Left lung (tissue), 10 donors: ENCODE results near the gene SLC9A9. TPM values are rescaled to one million over a fixed set of nuclear protein-coding genes. Genes with fewer than 3 reads are reported as not detected.
A peak's percentile ranks its signal among the peaks of the same experiment; 100 is the strongest.

Experiments
- ATAC-seq: fragments of 200-7000 bp; cut with Tn5 transposase; one replicate; pipeline ENCODE4 v1.9.1; 2020; ENCODE audit warnings: moderate library complexity
- DNase-seq, 4 donors: peaks; one replicate each; pipeline ENCODE4 v3.0.0-alpha.2; 2013 to 2020
- H3K27ac ChIP-seq, 2 donors: fragments of 200-600 bp; sonication (generic) in 1 of 2; one replicate each; pipeline versions ENCODE4 v1.5.0 to v1.8.0; 2020 to 2021
- H3K27me3 ChIP-seq, 2 donors: fragments of 200-600 bp; sonication (generic) in 1 of 2; one replicate each; pipeline versions ENCODE4 v1.5.0 to v1.8.0; 2020 to 2021
- H3K36me3 ChIP-seq, 2 donors: fragments of 200-600 bp; sonication (generic) in 1 of 2; one replicate each; pipeline versions ENCODE4 v1.5.0 to v1.8.0; 2020 to 2021
- H3K4me1 ChIP-seq, 2 donors: fragments of 200-600 bp; one replicate each; pipeline ENCODE4 v1.8.0; 2021
- H3K4me3 ChIP-seq, 2 donors: fragments of 200-600 bp; sonication (generic) in 1 of 2; one replicate each; pipeline versions ENCODE4 v1.5.0 to v1.8.0; 2020 to 2021; ENCODE audit warnings: mild to moderate bottlenecking in 1 of 2
- H3K9me3 ChIP-seq, 2 donors: fragments of 200-600 bp; sonication (generic) in 1 of 2; one replicate each; pipeline versions ENCODE4 v1.5.0 to v1.8.0; 2020 to 2021
- CTCF ChIP-seq, 2 donors: fragments of 200-600 bp; sonication (generic) in 1 of 2; IDR thresholded peaks; one replicate each; pipeline versions ENCODE4 v1.5.0 to v1.8.0; 2021; ENCODE audit warnings: antibody characterized with exemption in 2 of 2
- intact Hi-C, 2 donors: fragments of 100-400 bp; cut with DNase I; formaldehyde crosslinking; loops; one replicate each; pipeline versions ENCODE4 v1.11.2 to v1.14.2; 2022
- polyA plus RNA-seq, 6 donors: library from polyadenylated mRNA; unstranded; fragments of 120-200 nt; gene quantifications; one replicate each; pipeline ENCODE4 v1.2.1, GENCODE V29; 2013; ENCODE audit not compliant: insufficient read length in 6 of 6
- total RNA-seq, 2 donors: library from RNA; stranded (reverse); fragmentation: NEBNext Ultra II Directional; extraction: Animal tissue kit (Norgen Biotek cat#: 25700); gene quantifications; one replicate each; pipeline ENCODE4 v1.2.1, GENCODE V29; 2021
- donor health status: DM: no; HTN: yes; CAD: no.
- donor health status: DM: no; HTN: no; CAD: no.

Gene SLC9A9
- total and polyA plus RNA-seq, 8 donors: 13.9 to 19.6 (median 16.8) TPM

GRCh38 chr3:143668924-143669790 is 179.1 kb downstream of the SLC9A9 start:
- ATAC-seq (no peak), DNase-seq (peak in 2 of 4 donors; percentile 35 to 44)
- H3K27me3 ChIP-seq: no peaks in the 10 kb centered on the region
- no peak for TF ChIP-seq CTCF (IDR thresholded peaks at IDR 0.05)
- H3K4me1 ChIP-seq: peaks cover 0 to 2% of the 10 kb centered on the region in 2 donors
- intact Hi-C loops: no loop called here
- no peak overlapping the region for H3K4me3 ChIP-seq
- no peaks in the 10 kb centered on the region for H3K9me3 ChIP-seq
- H3K27ac ChIP-seq: no peak overlapping the region
- H3K36me3 ChIP-seq: no peaks in the 10 kb centered on the region

GRCh38 chr3:143668385-143668784 is 179.9 kb downstream of the SLC9A9 start:
- H3K27me3 ChIP-seq: no peaks in the 10 kb centered on the region
- no peak overlapping the region for H3K27ac ChIP-seq
- intact Hi-C loops: no loop called here
- H3K9me3 ChIP-seq: no peaks in the 10 kb centered on the region
- H3K36me3 ChIP-seq: no peaks in the 10 kb centered on the region
- no peaks in the 10 kb centered on the region for H3K4me1 ChIP-seq
- no peak overlapping the region for H3K4me3 ChIP-seq
- ATAC-seq: no peak
- DNase-seq: no peak
- no peak for TF ChIP-seq CTCF (IDR thresholded peaks at IDR 0.05)

GRCh38 chr3:143661677-143662076 is 186.6 kb downstream of the SLC9A9 start:
- DNase-seq (no peak), ATAC-seq (no peak)
- H3K9me3 ChIP-seq: no peaks in the 10 kb centered on the region
- no peak overlapping the region for H3K27ac ChIP-seq
- H3K36me3 ChIP-seq: no peaks in the 10 kb centered on the region
- TF ChIP-seq CTCF (IDR thresholded peaks at IDR 0.05): no peak
- no peaks in the 10 kb centered on the region for H3K27me3 ChIP-seq
- no peak overlapping the region for H3K4me3 ChIP-seq
- intact Hi-C loops: no loop called here
- H3K4me1 ChIP-seq: no peaks in the 10 kb centered on the region

- H3K27ac ChIP-seq: no peak overlapping the region
- no peaks in the 10 kb centered on the region for H3K9me3 ChIP-seq
- ATAC-seq (no peak), DNase-seq (no peak)
- H3K27me3 ChIP-seq: no peaks in the 10 kb centered on the region
- no peak for TF ChIP-seq CTCF (IDR thresholded peaks at IDR 0.05)
- no peak overlapping the region for H3K4me3 ChIP-seq
- no peaks in the 10 kb centered on the region for H3K36me3 ChIP-seq
- H3K4me1 ChIP-seq: no peaks in the 10 kb centered on the region
- intact Hi-C loops: no loop called here
Observed at GRCh38 chr3:143658861-143659260, 189.4 kb downstream of the SLC9A9 start.

GRCh38 chr3:143658116-143658515 is 190.2 kb downstream of the SLC9A9 start:
- Histone ChIP-seq H3K4me1 (no peaks in the 10 kb centered on the region), H3K9me3 (no peaks in the 10 kb centered on the region), H3K4me3 (no peak overlapping the region), H3K27ac (no peak overlapping the region), H3K27me3 (no peaks in the 10 kb centered on the region), H3K36me3 (no peaks in the 10 kb centered on the region)
- DNase-seq (no peak), ATAC-seq (no peak)
- TF ChIP-seq CTCF (IDR thresholded peaks at IDR 0.05): no peak
- intact Hi-C loops: no loop called here
